GM04503 (cell line): ENCODE results near the gene CTCF.

Source experiments
- DNase-seq: peaks from one replicate; pipeline ENCODE4 v3.0.0-alpha.2; 2012; ENCODE audit warnings: low read depth

The CTCF gene

GRCh38 chr16:67535201-67535600, 27.1 kb upstream of the CTCF start:
- DNase-seq, result no peak

GRCh38 chr16:67537270-67537635, 25.1 kb upstream of the CTCF start:
- DNase-seq, result no peak

- no peak for DNase-seq
Observed at GRCh38 chr16:67537636-67538591, 24.4 kb upstream of the CTCF start.

GRCh38 chr16:67538666-67539101, 23.6 kb upstream of the CTCF start:
- no peak for DNase-seq

- no peak for DNase-seq
Observed at GRCh38 chr16:67539271-67539670, 23.1 kb upstream of the CTCF start.

- no peak for DNase-seq
Observed at GRCh38 chr16:67539691-67540635, 22.4 kb upstream of the CTCF start.

- no peak for DNase-seq
Observed at GRCh38 chr16:67540756-67541155, 21.6 kb upstream of the CTCF start.

- no peak for DNase-seq
Observed at GRCh38 chr16:67541391-67542263, 20.7 kb upstream of the CTCF start.

- DNase-seq, result no peak
Observed at GRCh38 chr16:67542464-67542863, 19.9 kb upstream of the CTCF start.

GRCh38 chr16:67543036-67543435, 19.3 kb upstream of the CTCF start:
- no peak for DNase-seq

- DNase-seq, result no peak
Observed at GRCh38 chr16:67543582-67543981, 18.7 kb upstream of the CTCF start.

- DNase-seq, result no peak
Observed at GRCh38 chr16:67544329-67544841, 17.9 kb upstream of the CTCF start.

- no peak for DNase-seq
Observed at GRCh38 chr16:67544844-67545664, 17.3 kb upstream of the CTCF start.

GRCh38 chr16:67545665-67546024, 16.7 kb upstream of the CTCF start:
- DNase-seq, result no peak

GRCh38 chr16:67546091-67546501, 16.2 kb upstream of the CTCF start:
- no peak for DNase-seq

GRCh38 chr16:67546761-67547422, 15.4 kb upstream of the CTCF start:
- no peak for DNase-seq

GRCh38 chr16:67547423-67548264, 14.7 kb upstream of the CTCF start:
- no peak for DNase-seq

- no peak for DNase-seq
Observed at GRCh38 chr16:67548265-67549126, 13.8 kb upstream of the CTCF start.
